SK-N-SH (cell line): ENCODE data around the gene CDRT15. TPM values are rescaled to one million over a fixed set of nuclear protein-coding genes. Genes with fewer than 3 reads are reported as not detected.

ENCODE experiments used
- CTCF ChIA-PET: fragments of 300-600, 350-600 bp; formaldehyde crosslinking; extraction: SDS; loops from one replicate; lab custom pipeline; 2021; lab: Yijun Ruan, JAX
- POLR2A ChIA-PET: fragments of 350-600 bp; sonication (Branson Sonifier 250); formaldehyde crosslinking; extraction: SDS; loops from one replicate; lab custom pipeline; 2020; ENCODE audit warnings: antibody characterized with exemption, inconsistent platforms; lab: Yijun Ruan, JAX
- DNase-seq: peaks from one replicate; pipeline ENCODE4 v3.0.0; 2012
- H2AFZ ChIP-seq: fragments of 200-600 bp; sonication (generic); 2 replicates; pipeline ENCODE4 v1.8.1; 2016; ENCODE audit warnings: antibody characterized with exemption, mild to moderate bottlenecking, low read depth
- H3F3A ChIP-seq: fragments of 200-600 bp; sonication (generic); replicated peaks from 2 replicates; pipeline ENCODE3; 2016; ENCODE audit warnings: antibody characterized with exemption, mild to moderate bottlenecking; ENCODE audit not compliant: insufficient read depth
- H3K27ac ChIP-seq, 2 experiments: fragments of 200-500 bp in 1 of 2; fragments of 200-600 bp in 1 of 2; sonication (Bioruptor generic) in 1 of 2; sonication (generic), shearing (Covaris generic) in 1 of 2; 2 replicates each; pipeline versions ENCODE4 v1.5.1 to v1.6.1; 2014 to 2016; ENCODE audit warnings: low read depth in 2 of 2, inconsistent platforms in 1 of 2, low read length in 1 of 2, mild to moderate bottlenecking in 1 of 2, mixed read lengths in 1 of 2
- H3K27me3 ChIP-seq: fragments of 200-600 bp; sonication (generic), shearing (Covaris generic); 2 replicates; pipeline ENCODE4 v1.6.1; 2016; ENCODE audit warnings: mixed run types; ENCODE audit not compliant: insufficient read depth
- H3K36me3 ChIP-seq, 2 experiments: fragments of 200-500 bp in 1 of 2; fragments of 200-600 bp in 1 of 2; sonication (Bioruptor generic) in 1 of 2; sonication (generic) in 1 of 2; replicated peaks in 1 of 2; 2 replicates each; pipeline versions ENCODE3 to v1.5.1; 2014 to 2016; ENCODE audit warnings: low read length in 1 of 2, mild to moderate bottlenecking in 1 of 2; ENCODE audit not compliant: insufficient read depth in 2 of 2, control insufficient read depth in 1 of 2
- H3K4me1 ChIP-seq, 2 experiments: fragments of 200-500 bp in 1 of 2; fragments of 200-600 bp in 1 of 2; sonication (Bioruptor generic) in 1 of 2; sonication (generic), shearing (Covaris generic) in 1 of 2; 2 replicates each; pipeline versions ENCODE4 v1.5.1 to v1.6.1; 2014 to 2016; ENCODE audit warnings: low read depth in 1 of 2, low read length in 1 of 2, mixed run types in 1 of 2; ENCODE audit not compliant: insufficient read depth in 2 of 2, control insufficient read depth in 1 of 2
- H3K4me2 ChIP-seq: fragments of 200-600 bp; sonication (generic), shearing (Covaris generic); 2 replicates; pipeline ENCODE4 v1.6.1; 2017; ENCODE audit warnings: mixed run types
- H3K4me3 ChIP-seq, 2 experiments: fragments of 200-500 bp in 1 of 2; fragments of 200-600 bp in 1 of 2; sonication (Bioruptor generic) in 1 of 2; sonication (generic), shearing (Covaris generic) in 1 of 2; 2 replicates each; pipeline versions ENCODE4 v1.5.1 to v1.8.1; 2014 to 2016; ENCODE audit warnings: low read depth in 2 of 2, inconsistent platforms in 1 of 2, low read length in 1 of 2, mild to moderate bottlenecking in 1 of 2, mixed read lengths in 1 of 2, moderate library complexity in 1 of 2
- H3K79me2 ChIP-seq: fragments of 200-600 bp; sonication (generic); 2 replicates; pipeline ENCODE4 v1.8.1; 2017; ENCODE audit warnings: mild to moderate bottlenecking; ENCODE audit not compliant: insufficient read depth
- H3K9ac ChIP-seq: fragments of 200-600 bp; sonication (generic); 2 replicates; pipeline ENCODE4 v1.6.1; 2017; ENCODE audit warnings: mixed run types
- H3K9me2 ChIP-seq: fragments of 200-600 bp; sonication (generic); 2 replicates; pipeline ENCODE4 v1.6.1; 2017; ENCODE audit warnings: mixed run types
- H3K9me3 ChIP-seq: fragments of 200-600 bp; sonication (generic); 2 replicates; pipeline ENCODE4 v1.6.1; 2017; ENCODE audit warnings: mixed run types, mild to moderate bottlenecking, moderate library complexity
- H4K20me1 ChIP-seq: fragments of 200-600 bp; sonication (generic); 2 replicates; pipeline ENCODE4 v1.6.1; 2017; ENCODE audit warnings: mild to moderate bottlenecking, mixed run types; ENCODE audit not compliant: insufficient read depth
- CHD2 ChIP-seq: fragments of 150-350 bp; IDR thresholded peaks from 2 replicates; pipeline ENCODE4 v1.6.1; 2018; ENCODE audit warnings: low read length; ENCODE audit not compliant: partially characterized antibody
- CTCF ChIP-seq: fragments of 200-600 bp; sonication (generic); IDR thresholded peaks from 2 replicates; pipeline ENCODE4 v1.6.1; 2017; ENCODE audit warnings: antibody characterized with exemption, mild to moderate bottlenecking, moderate library complexity
- EZH2phosphoT487 ChIP-seq: fragments of 200-600 bp; sonication (generic); IDR thresholded peaks from 2 replicates; pipeline ENCODE4 v1.6.1; 2017; ENCODE audit warnings: low read depth, mixed run types, mild to moderate bottlenecking, antibody characterized with exemption, moderate library complexity, borderline replicate concordance
- FOXJ3 ChIP-seq: sonication (generic); formaldehyde crosslinking; IDR thresholded peaks from 2 replicates; pipeline ENCODE4 v1.5.1; 2020; ENCODE audit warnings: mild to moderate bottlenecking, missing genetic modification reagents
- FOXM1 ChIP-seq: IDR thresholded peaks from 2 replicates; pipeline ENCODE4 v1.4.0; 2012; ENCODE audit warnings: low read depth, mild to moderate bottlenecking
- MAX ChIP-seq: IDR thresholded peaks from 2 replicates; pipeline ENCODE4 v1.4.0; 2012; ENCODE audit warnings: low read depth
- MXI1 ChIP-seq: IDR thresholded peaks from 2 replicates; pipeline ENCODE4 v1.6.1; 2012; ENCODE audit warnings: mild to moderate bottlenecking, low read depth, low read length, improper control_type of control experiment
- NFIC ChIP-seq: IDR thresholded peaks from 2 replicates; pipeline ENCODE4 v1.4.0; 2012; ENCODE audit warnings: borderline replicate concordance
- NRF1 ChIP-seq: IDR thresholded peaks from 2 replicates; pipeline ENCODE4 v1.6.1; 2012; ENCODE audit warnings: low read depth, mild to moderate bottlenecking, low read length
- POLR2AphosphoS5 ChIP-seq: IDR thresholded peaks from 2 replicates; pipeline ENCODE4 v1.6.1; 2012; ENCODE audit warnings: low read depth, low read length
- REST ChIP-seq: IDR thresholded peaks from 2 replicates; pipeline ENCODE4 v1.6.1; 2012; ENCODE audit warnings: mild to moderate bottlenecking, low read depth, low read length, moderate library complexity
- RFX5 ChIP-seq: IDR thresholded peaks from 2 replicates; pipeline ENCODE4 v1.6.1; 2012; ENCODE audit warnings: mild to moderate bottlenecking, improper control_type of control experiment, low read length
- RXRA ChIP-seq: IDR thresholded peaks from 2 replicates; pipeline ENCODE4 v1.4.0; 2012; ENCODE audit warnings: low read depth, mild to moderate bottlenecking, borderline replicate concordance
- SIN3A ChIP-seq: IDR thresholded peaks from 2 replicates; pipeline ENCODE4 v1.6.1; 2012; ENCODE audit warnings: low read depth, mild to moderate bottlenecking, low read length, moderate library complexity, borderline replicate concordance
- USF1 ChIP-seq: IDR thresholded peaks from 2 replicates; pipeline ENCODE4 v1.4.0; 2012; ENCODE audit warnings: low read depth, borderline replicate concordance
- USF2 ChIP-seq: fragments of 150-350 bp; IDR thresholded peaks from 2 replicates; pipeline ENCODE4 v1.6.1; 2017; ENCODE audit warnings: antibody characterized with exemption, low read length, low read depth, borderline replicate concordance
- YY1 ChIP-seq: IDR thresholded peaks from 2 replicates; pipeline ENCODE4 v1.4.0; 2012; ENCODE audit warnings: low read depth, mild to moderate bottlenecking
- ZBTB33 ChIP-seq: IDR thresholded peaks from 2 replicates; pipeline ENCODE4 v1.4.0; 2012; ENCODE audit warnings: low read depth, borderline replicate concordance
- WGBS: methylation state at CpG from one replicate; pipeline ENCODE4 v1.1.6; 2017; ENCODE audit warnings: low lambda C conversion rate; 5-methylcytosine and 5-hydroxymethylcytosine counted together
- polyA plus RNA-seq, 3 experiments: library from polyadenylated mRNA; depleted of rRNA; stranded (reverse); fragments of >200 nt; gene quantifications; 2 replicates each; pipeline ENCODE4 v1.2.3, GENCODE V29; 2012

Gene CDRT15
- polyA plus RNA-seq, 1 of the 3 experiments (the other 2 are of a cell fraction), result not detected

GRCh38 chr17:14205380-14205779 is 31.3 kb downstream of the CDRT15 start:
- Histone ChIP-seq H4K20me1 (no peaks in the 10 kb centered on the region), H3K27me3 (no peaks in the 10 kb centered on the region), H3K4me3 (no peak overlapping the region), H2AFZ (no peak overlapping the region), H3K9me2 (no peaks in the 10 kb centered on the region), H3K9ac (no peak overlapping the region), H3K4me1 (peaks cover 0 to 1% of the 10 kb centered on the region in 2 experiments; a peak in 1 of 4 replicates), H3K36me3 (peaks cover 0 to 19% of the 10 kb centered on the region in 2 experiments), H3K27ac (no peak overlapping the region), H3K4me2 (no peak overlapping the region), H3F3A (no peaks in the 10 kb centered on the region), H3K9me3 (no peaks in the 10 kb centered on the region), H3K79me2 (no peaks in the 10 kb centered on the region)
- WGBS, result 98% methylated on average over 10 of the region's 10 CpGs
- no peak for DNase-seq
- POLR2A ChIA-PET, result no interaction called here
- CTCF ChIA-PET, result interaction anchor here (0.6 kb wide), 1 partner anchor 21 kb away, joined by 3 read pairs; no protein-coding TSS in a partner anchor
- no peak for TF ChIP-seq SIN3A
- no peak for TF ChIP-seq ZBTB33
- TF ChIP-seq REST, result no peak
- TF ChIP-seq RFX5, result no peak
- TF ChIP-seq FOXJ3 (CRISPR knock-in tag), result no peak
- no peak for TF ChIP-seq YY1
- TF ChIP-seq EZH2phosphoT487, result no peak
- TF ChIP-seq USF2, result no peak
- no peak for TF ChIP-seq CHD2
- TF ChIP-seq NRF1, result no peak
- no peak for TF ChIP-seq MAX
- TF ChIP-seq RXRA, result no peak
- no peak for TF ChIP-seq USF1
- no peak for TF ChIP-seq NFIC
- TF ChIP-seq CTCF, result no peak
- no peak for TF ChIP-seq FOXM1
- TF ChIP-seq MXI1, result no peak
- no peak for TF ChIP-seq POLR2AphosphoS5
